ENCODE data around the gene PTPN22.
"Not testable (repeated sequence)": the region's sequence is repeated elsewhere in the genome, so short reads cannot be mapped to it uniquely, and the experiment has no call there.

GRCh38 chr1:113852694-113853093 lies 18.8 kb downstream of the PTPN22 start:
- TF ChIP-seq, protein P1, sequence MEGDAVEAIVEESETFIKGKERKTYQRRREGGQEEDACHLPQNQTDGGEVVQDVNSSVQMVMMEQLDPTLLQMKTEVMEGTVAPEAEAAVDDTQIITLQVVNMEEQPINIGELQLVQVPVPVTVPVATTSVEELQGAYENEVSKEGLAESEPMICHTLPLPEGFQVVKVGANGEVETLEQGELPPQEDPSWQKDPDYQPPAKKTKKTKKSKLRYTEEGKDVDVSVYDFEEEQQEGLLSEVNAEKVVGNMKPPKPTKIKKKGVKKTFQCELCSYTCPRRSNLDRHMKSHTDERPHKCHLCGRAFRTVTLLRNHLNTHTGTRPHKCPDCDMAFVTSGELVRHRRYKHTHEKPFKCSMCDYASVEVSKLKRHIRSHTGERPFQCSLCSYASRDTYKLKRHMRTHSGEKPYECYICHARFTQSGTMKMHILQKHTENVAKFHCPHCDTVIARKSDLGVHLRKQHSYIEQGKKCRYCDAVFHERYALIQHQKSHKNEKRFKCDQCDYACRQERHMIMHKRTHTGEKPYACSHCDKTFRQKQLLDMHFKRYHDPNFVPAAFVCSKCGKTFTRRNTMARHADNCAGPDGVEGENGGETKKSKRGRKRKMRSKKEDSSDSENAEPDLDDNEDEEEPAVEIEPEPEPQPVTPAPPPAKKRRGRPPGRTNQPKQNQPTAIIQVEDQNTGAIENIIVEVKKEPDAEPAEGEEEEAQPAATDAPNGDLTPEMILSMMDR (tag by site-specific recombination; IDR thresholded peaks at IDR 0.05): not testable (repeated sequence)
- TF ChIP-seq ZNF626 (tag by site-specific recombination; IDR thresholded peaks at IDR 0.05); RBAK (tag by site-specific recombination; IDR thresholded peaks at IDR 0.05); ZBTB17 (tag by site-specific recombination; IDR thresholded peaks at IDR 0.05); PRDM10 (tag by site-specific recombination; IDR thresholded peaks at IDR 0.05); ZNF707 (tag by site-specific recombination; IDR thresholded peaks at IDR 0.05); ZNF354C (tag by site-specific recombination; IDR thresholded peaks at IDR 0.05; ENCODE audit: borderline replicate concordance, low read depth); ZNF518A (tag by site-specific recombination; conservative IDR thresholded peaks at IDR 0.05; ENCODE audit: low read depth): not testable (repeated sequence)
- TF ChIP-seq, protein P2, sequence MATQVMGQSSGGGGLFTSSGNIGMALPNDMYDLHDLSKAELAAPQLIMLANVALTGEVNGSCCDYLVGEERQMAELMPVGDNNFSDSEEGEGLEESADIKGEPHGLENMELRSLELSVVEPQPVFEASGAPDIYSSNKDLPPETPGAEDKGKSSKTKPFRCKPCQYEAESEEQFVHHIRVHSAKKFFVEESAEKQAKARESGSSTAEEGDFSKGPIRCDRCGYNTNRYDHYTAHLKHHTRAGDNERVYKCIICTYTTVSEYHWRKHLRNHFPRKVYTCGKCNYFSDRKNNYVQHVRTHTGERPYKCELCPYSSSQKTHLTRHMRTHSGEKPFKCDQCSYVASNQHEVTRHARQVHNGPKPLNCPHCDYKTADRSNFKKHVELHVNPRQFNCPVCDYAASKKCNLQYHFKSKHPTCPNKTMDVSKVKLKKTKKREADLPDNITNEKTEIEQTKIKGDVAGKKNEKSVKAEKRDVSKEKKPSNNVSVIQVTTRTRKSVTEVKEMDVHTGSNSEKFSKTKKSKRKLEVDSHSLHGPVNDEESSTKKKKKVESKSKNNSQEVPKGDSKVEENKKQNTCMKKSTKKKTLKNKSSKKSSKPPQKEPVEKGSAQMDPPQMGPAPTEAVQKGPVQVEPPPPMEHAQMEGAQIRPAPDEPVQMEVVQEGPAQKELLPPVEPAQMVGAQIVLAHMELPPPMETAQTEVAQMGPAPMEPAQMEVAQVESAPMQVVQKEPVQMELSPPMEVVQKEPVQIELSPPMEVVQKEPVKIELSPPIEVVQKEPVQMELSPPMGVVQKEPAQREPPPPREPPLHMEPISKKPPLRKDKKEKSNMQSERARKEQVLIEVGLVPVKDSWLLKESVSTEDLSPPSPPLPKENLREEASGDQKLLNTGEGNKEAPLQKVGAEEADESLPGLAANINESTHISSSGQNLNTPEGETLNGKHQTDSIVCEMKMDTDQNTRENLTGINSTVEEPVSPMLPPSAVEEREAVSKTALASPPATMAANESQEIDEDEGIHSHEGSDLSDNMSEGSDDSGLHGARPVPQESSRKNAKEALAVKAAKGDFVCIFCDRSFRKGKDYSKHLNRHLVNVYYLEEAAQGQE (tag by site-specific recombination; IDR thresholded peaks at IDR 0.05): not testable (repeated sequence)
- TF ChIP-seq, protein P3, sequence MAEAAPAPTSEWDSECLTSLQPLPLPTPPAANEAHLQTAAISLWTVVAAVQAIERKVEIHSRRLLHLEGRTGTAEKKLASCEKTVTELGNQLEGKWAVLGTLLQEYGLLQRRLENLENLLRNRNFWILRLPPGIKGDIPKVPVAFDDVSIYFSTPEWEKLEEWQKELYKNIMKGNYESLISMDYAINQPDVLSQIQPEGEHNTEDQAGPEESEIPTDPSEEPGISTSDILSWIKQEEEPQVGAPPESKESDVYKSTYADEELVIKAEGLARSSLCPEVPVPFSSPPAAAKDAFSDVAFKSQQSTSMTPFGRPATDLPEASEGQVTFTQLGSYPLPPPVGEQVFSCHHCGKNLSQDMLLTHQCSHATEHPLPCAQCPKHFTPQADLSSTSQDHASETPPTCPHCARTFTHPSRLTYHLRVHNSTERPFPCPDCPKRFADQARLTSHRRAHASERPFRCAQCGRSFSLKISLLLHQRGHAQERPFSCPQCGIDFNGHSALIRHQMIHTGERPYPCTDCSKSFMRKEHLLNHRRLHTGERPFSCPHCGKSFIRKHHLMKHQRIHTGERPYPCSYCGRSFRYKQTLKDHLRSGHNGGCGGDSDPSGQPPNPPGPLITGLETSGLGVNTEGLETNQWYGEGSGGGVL (tag by site-specific recombination; IDR thresholded peaks at IDR 0.05): not testable (repeated sequence)
